ENCODE measurements around the gene SLC26A6. TPM values are rescaled to one million over a fixed set of nuclear protein-coding genes. Genes with fewer than 3 reads are reported as not detected.

The SLC26A6 gene
- total RNA-seq, 1 experiment from 2014 or later, result 58.9 TPM

DNA sequence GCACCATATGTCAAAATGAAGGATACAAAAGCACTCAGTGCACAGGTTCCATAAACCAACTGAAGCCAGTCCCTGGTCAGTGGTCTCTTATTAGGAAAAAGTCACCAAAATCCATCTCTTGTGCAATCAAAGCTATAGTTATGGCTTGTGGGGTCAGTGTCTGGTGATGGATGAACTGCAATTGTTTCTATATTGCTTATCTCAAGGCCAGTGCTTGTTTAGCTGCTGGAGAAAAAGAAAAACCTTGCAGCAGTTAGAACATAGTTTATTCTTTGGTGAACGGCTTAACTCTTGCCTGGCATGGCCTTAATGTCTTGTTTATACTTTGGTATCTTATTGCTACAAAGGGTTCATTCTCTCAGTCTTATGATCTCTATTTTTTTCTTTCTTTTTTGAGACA, 23.0 kb downstream of the SLC26A6 start:
- peaks cover 22% of the 10 kb centered on the region for H3K36me3 Mint-ChIP-seq
- no peak for DNase-seq (ENCODE audit: low spot score)
- TF ChIP-seq FOXP1 (CRISPR knock-in tag; IDR thresholded peaks at IDR 0.05; ENCODE audit: borderline replicate concordance) (no peak), E2F4 (CRISPR knock-in tag; IDR thresholded peaks at IDR 0.05; ENCODE audit: borderline replicate concordance, low read depth) (no peak)
- TF ChIP-seq, protein P1, sequence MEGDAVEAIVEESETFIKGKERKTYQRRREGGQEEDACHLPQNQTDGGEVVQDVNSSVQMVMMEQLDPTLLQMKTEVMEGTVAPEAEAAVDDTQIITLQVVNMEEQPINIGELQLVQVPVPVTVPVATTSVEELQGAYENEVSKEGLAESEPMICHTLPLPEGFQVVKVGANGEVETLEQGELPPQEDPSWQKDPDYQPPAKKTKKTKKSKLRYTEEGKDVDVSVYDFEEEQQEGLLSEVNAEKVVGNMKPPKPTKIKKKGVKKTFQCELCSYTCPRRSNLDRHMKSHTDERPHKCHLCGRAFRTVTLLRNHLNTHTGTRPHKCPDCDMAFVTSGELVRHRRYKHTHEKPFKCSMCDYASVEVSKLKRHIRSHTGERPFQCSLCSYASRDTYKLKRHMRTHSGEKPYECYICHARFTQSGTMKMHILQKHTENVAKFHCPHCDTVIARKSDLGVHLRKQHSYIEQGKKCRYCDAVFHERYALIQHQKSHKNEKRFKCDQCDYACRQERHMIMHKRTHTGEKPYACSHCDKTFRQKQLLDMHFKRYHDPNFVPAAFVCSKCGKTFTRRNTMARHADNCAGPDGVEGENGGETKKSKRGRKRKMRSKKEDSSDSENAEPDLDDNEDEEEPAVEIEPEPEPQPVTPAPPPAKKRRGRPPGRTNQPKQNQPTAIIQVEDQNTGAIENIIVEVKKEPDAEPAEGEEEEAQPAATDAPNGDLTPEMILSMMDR (IDR thresholded peaks at IDR 0.05), result no peak
- TF ChIP-seq, protein P2, sequence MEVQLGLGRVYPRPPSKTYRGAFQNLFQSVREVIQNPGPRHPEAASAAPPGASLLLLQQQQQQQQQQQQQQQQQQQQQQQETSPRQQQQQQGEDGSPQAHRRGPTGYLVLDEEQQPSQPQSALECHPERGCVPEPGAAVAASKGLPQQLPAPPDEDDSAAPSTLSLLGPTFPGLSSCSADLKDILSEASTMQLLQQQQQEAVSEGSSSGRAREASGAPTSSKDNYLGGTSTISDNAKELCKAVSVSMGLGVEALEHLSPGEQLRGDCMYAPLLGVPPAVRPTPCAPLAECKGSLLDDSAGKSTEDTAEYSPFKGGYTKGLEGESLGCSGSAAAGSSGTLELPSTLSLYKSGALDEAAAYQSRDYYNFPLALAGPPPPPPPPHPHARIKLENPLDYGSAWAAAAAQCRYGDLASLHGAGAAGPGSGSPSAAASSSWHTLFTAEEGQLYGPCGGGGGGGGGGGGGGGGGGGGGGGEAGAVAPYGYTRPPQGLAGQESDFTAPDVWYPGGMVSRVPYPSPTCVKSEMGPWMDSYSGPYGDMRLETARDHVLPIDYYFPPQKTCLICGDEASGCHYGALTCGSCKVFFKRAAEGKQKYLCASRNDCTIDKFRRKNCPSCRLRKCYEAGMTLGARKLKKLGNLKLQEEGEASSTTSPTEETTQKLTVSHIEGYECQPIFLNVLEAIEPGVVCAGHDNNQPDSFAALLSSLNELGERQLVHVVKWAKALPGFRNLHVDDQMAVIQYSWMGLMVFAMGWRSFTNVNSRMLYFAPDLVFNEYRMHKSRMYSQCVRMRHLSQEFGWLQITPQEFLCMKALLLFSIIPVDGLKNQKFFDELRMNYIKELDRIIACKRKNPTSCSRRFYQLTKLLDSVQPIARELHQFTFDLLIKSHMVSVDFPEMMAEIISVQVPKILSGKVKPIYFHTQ (CRISPR knock-in tag; IDR thresholded peaks at IDR 0.05), result no peak
- peaks cover 5% of the 10 kb centered on the region for H3K9me3 Mint-ChIP-seq
- CTCF ChIA-PET, result interaction anchor here (1.7 kb wide), 1 partner anchor 23 kb away, joined by 6 read pairs; the partner anchor contains the start of gene SLC26A6
- H3K4me3 Mint-ChIP-seq, result no peak overlapping the region
- peaks cover 3% of the 10 kb centered on the region for H3K27me3 Mint-ChIP-seq (ENCODE audit: low read depth)
- no peak for ATAC-seq
- POLR2A ChIA-PET, result no interaction called here
- peaks cover 11% of the 10 kb centered on the region for H3K4me1 Mint-ChIP-seq
- H3K27ac Mint-ChIP-seq, result peak overlapping the region; percentile 52; the same call in 1 of the 2 replicates

GRCh38 chr3:48609088-48610005, 25.9 kb downstream of the SLC26A6 start, which contains the start of gene UQCRC1:
Gene UQCRC1, minus strand, starts transcription at chr3:48609646. Its CDS starts 26 bp downstream, at chr3:48609620.
- peaks cover 11% of the 10 kb centered on the region for H3K4me1 Mint-ChIP-seq
- ATAC-seq (peak; percentile 99), DNase-seq (ENCODE audit: low spot score) (peak; percentile 95)
- POLR2A ChIA-PET, result interaction anchor here (0.6 to 2.2 kb wide), 5 partner anchors 13 to 133 kb away, joined by 3 to 11 read pairs (median 5); partner anchors contain the start of genes CELSR3 and SLC26A6
- H3K9me3 Mint-ChIP-seq, result no peaks in the 10 kb centered on the region
- CTCF ChIA-PET, result interaction anchor here (0.6 to 3.1 kb wide), 13 partner anchors 15 to 245 kb away, joined by 3 to 33 read pairs (median 3); partner anchors contain the start of genes CELSR3 and SLC26A6
- peak within 1 kb of the TSS; percentile 95 for H3K4me3 Mint-ChIP-seq
- H3K27ac Mint-ChIP-seq, result peak within 1 kb of the TSS; percentile 94
- H3K36me3 Mint-ChIP-seq, result peaks cover 36% of the 10 kb centered on the region
- H3K27me3 Mint-ChIP-seq (ENCODE audit: low read depth), result no peaks in the 10 kb centered on the region
- TF ChIP-seq FOXP1 (CRISPR knock-in tag; IDR thresholded peaks at IDR 0.05; ENCODE audit: borderline replicate concordance), result peak; percentile 89; the same call in 1 of the 2 replicates
- TF ChIP-seq FOXK1 (CRISPR knock-in tag; IDR thresholded peaks at IDR 0.05), result peak; percentile 94
- TF ChIP-seq ZNF423 (CRISPR knock-in tag; IDR thresholded peaks at IDR 0.05), result no peak
- peak; percentile 62; the same call in 1 of the 2 replicates for TF ChIP-seq ZNF317 (CRISPR knock-in tag; IDR thresholded peaks at IDR 0.05; ENCODE audit: borderline replicate concordance, low read depth)
- TF ChIP-seq CREM (CRISPR knock-in tag; IDR thresholded peaks at IDR 0.05), result peak; percentile 84; the same call in 1 of the 2 replicates
- TF ChIP-seq, protein P3, sequence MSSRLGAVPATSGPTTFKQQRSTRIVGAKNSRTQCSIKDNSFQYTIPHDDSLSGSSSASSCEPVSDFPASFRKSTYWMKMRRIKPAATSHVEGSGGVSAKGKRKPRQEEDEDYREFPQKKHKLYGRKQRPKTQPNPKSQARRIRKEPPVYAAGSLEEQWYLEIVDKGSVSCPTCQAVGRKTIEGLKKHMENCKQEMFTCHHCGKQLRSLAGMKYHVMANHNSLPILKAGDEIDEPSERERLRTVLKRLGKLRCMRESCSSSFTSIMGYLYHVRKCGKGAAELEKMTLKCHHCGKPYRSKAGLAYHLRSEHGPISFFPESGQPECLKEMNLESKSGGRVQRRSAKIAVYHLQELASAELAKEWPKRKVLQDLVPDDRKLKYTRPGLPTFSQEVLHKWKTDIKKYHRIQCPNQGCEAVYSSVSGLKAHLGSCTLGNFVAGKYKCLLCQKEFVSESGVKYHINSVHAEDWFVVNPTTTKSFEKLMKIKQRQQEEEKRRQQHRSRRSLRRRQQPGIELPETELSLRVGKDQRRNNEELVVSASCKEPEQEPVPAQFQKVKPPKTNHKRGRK (CRISPR knock-in tag; IDR thresholded peaks at IDR 0.05; ENCODE audit: borderline replicate concordance), result no peak
- TF ChIP-seq SP1 (CRISPR knock-in tag; conservative IDR thresholded peaks at IDR 0.05), result peak; percentile 90
- TF ChIP-seq NFATC4 (CRISPR knock-in tag; IDR thresholded peaks at IDR 0.05), result no peak
- TF ChIP-seq ZNF263 (CRISPR knock-in tag; IDR thresholded peaks at IDR 0.05; ENCODE audit: low read depth), result peak; percentile 71; the same call in 1 of the 2 replicates
- no peak; the same call in 1 of the 2 replicates for TF ChIP-seq SMAD3 (CRISPR knock-in tag; IDR thresholded peaks at IDR 0.05; ENCODE audit: borderline replicate concordance)
- peak; percentile 63 for TF ChIP-seq ZNF121 (CRISPR knock-in tag; IDR thresholded peaks at IDR 0.05)
- TF ChIP-seq ZBTB21 (CRISPR knock-in tag; IDR thresholded peaks at IDR 0.05; ENCODE audit: borderline replicate concordance), result peak; percentile 68; the same call in 1 of the 2 replicates
- TF ChIP-seq E2F4 (CRISPR knock-in tag; IDR thresholded peaks at IDR 0.05; ENCODE audit: borderline replicate concordance, low read depth), result peak; percentile 75; the same call in 1 of the 2 replicates
- 0 out of 2 replicates have a peak, but pooled peaks have one; percentile 68 for TF ChIP-seq ATF1 (CRISPR knock-in tag; IDR thresholded peaks at IDR 0.05)
- TF ChIP-seq OVOL2 (CRISPR knock-in tag; IDR thresholded peaks at IDR 0.05; ENCODE audit: borderline replicate concordance), result no peak
- peak; percentile 27; the same call in 1 of the 2 replicates for TF ChIP-seq MLX (CRISPR knock-in tag; IDR thresholded peaks at IDR 0.05)
- TF ChIP-seq TCF7 (CRISPR knock-in tag; IDR thresholded peaks at IDR 0.05; ENCODE audit: low read depth), result peak; percentile 77; the same call in 1 of the 2 replicates
- peak; percentile 97 for TF ChIP-seq E2F5 (CRISPR knock-in tag; IDR thresholded peaks at IDR 0.05)
- TF ChIP-seq TEAD1 (CRISPR knock-in tag; IDR thresholded peaks at IDR 0.05), result peak; percentile 93

All from WTC11 (cell line).